Gastroesophageal sphincter (tissue), 3 donors: Measurements from ENCODE around the gene TENM3.

Source experiments
- CTCF ChIP-seq, 4 experiments: fragments of 200-600 bp in 2 of 4; fragments of 450-650 bp in 2 of 4; sonication (generic) in 1 of 4; IDR thresholded peaks; one replicate each; pipeline ENCODE4 v1.5.1; 2017 to 2019; ENCODE audit warnings: antibody characterized with exemption in 4 of 4, mild to moderate bottlenecking in 2 of 4, moderate library complexity in 2 of 4
- POLR2A ChIP-seq, 2 donors: fragments of 450-650 bp; IDR thresholded peaks; one replicate each; pipeline ENCODE4 v1.6.1; 2017; ENCODE audit warnings: antibody characterized with exemption in 2 of 2, mild to moderate bottlenecking in 2 of 2, moderate library complexity in 1 of 2
- POLR2AphosphoS5 ChIP-seq: sonication (generic); formaldehyde crosslinking; IDR thresholded peaks from one replicate; pipeline ENCODE4 v1.6.1; 2017; ENCODE audit warnings: antibody characterized with exemption

- TF ChIP-seq CTCF (IDR thresholded peaks at IDR 0.05) (no peak), POLR2AphosphoS5 (no peak), POLR2A (IDR thresholded peaks at IDR 0.05) (no peak)
Measured at GRCh38 chr4:182404376-182404775, 161.2 kb downstream of the TENM3 start.
